Astrocyte (in vitro differentiated cells and primary cell): ENCODE data around the gene PCSK1N. TPM values are rescaled to one million over a fixed set of nuclear protein-coding genes. Genes with fewer than 3 reads are reported as not detected.

ENCODE experiments used
- DNase-seq: peaks from one replicate; pipeline ENCODE4 v3.0.0-alpha.2; 2010; ENCODE audit warnings: low read depth
- FAIRE-seq: peaks from 2 replicates; lab custom pipeline; 2011; peaks lifted over from hg19 to GRCh38; lab: Jason Lieb, UNC
- H2AFZ ChIP-seq: 2 replicates; pipeline ENCODE4 v1.6.0; 2012; ENCODE audit warnings: low read depth, low read length, inconsistent platforms
- H3K27ac ChIP-seq: 2 replicates; pipeline ENCODE4 v1.5.1; 2011; ENCODE audit warnings: low read depth, low read length, inconsistent platforms
- H3K27me3 ChIP-seq: 2 replicates; pipeline ENCODE4 v1.6.0; 2011; ENCODE audit warnings: low read length, inconsistent platforms; ENCODE audit not compliant: insufficient read depth
- H3K36me3 ChIP-seq: 2 replicates; pipeline ENCODE4 v1.5.1; 2011; ENCODE audit warnings: low read length, inconsistent platforms; ENCODE audit not compliant: insufficient read depth
- H3K4me1 ChIP-seq: 2 replicates; pipeline ENCODE4 v1.5.1; 2011; ENCODE audit warnings: low read length, inconsistent platforms; ENCODE audit not compliant: insufficient read depth
- H3K4me2 ChIP-seq: 2 replicates; pipeline ENCODE4 v1.6.0; 2012; ENCODE audit warnings: low read length, inconsistent platforms
- H3K4me3 ChIP-seq: 2 replicates; pipeline ENCODE4 v1.5.1; 2011; ENCODE audit warnings: low read depth, mild to moderate bottlenecking, low read length, inconsistent platforms; ENCODE audit not compliant: insufficient read depth
- H3K79me2 ChIP-seq: 2 replicates; pipeline ENCODE4 v1.6.0; 2012; ENCODE audit warnings: mild to moderate bottlenecking, low read length, inconsistent platforms; ENCODE audit not compliant: insufficient read depth
- H3K9ac ChIP-seq: 2 replicates; pipeline ENCODE4 v1.6.0; 2012; ENCODE audit warnings: mild to moderate bottlenecking, low read length, inconsistent platforms
- H3K9me3 ChIP-seq: 2 replicates; pipeline ENCODE4 v1.5.1; 2012; ENCODE audit warnings: low read depth, mild to moderate bottlenecking, low read length, inconsistent platforms; ENCODE audit not compliant: insufficient read depth
- H4K20me1 ChIP-seq: 2 replicates; pipeline ENCODE4 v1.6.0; 2012; ENCODE audit warnings: low read length, inconsistent platforms; ENCODE audit not compliant: insufficient read depth
- H3K27ac Mint-ChIP-seq: one replicate; pipeline ENCODE4 v1.8.0; 2021; ENCODE audit warnings: mild to moderate bottlenecking, mixed read lengths; ENCODE audit not compliant: unreplicated experiment
- H3K27me3 Mint-ChIP-seq: one replicate; pipeline ENCODE4 v1.8.0; 2021; ENCODE audit warnings: low read depth, mixed read lengths; ENCODE audit not compliant: unreplicated experiment
- H3K36me3 Mint-ChIP-seq: one replicate; pipeline ENCODE4 v1.8.0; 2021; ENCODE audit warnings: low read depth, mixed read lengths; ENCODE audit not compliant: unreplicated experiment
- H3K4me1 Mint-ChIP-seq: one replicate; pipeline ENCODE4 v1.8.0; 2021; ENCODE audit warnings: low read depth, mixed read lengths; ENCODE audit not compliant: unreplicated experiment
- H3K4me3 Mint-ChIP-seq: one replicate; pipeline ENCODE4 v1.8.0; 2021; ENCODE audit warnings: mild to moderate bottlenecking, moderate library complexity, mixed read lengths; ENCODE audit not compliant: unreplicated experiment
- H3K9me3 Mint-ChIP-seq: one replicate; pipeline ENCODE4 v1.8.0; 2021; ENCODE audit warnings: mild to moderate bottlenecking, mixed read lengths; ENCODE audit not compliant: unreplicated experiment
- CTCF ChIP-seq: IDR thresholded peaks from 2 replicates; pipeline ENCODE4 v1.5.1; 2011; ENCODE audit warnings: low read depth, mild to moderate bottlenecking, inconsistent platforms, low read length, moderate library complexity; ENCODE audit not compliant: insufficient read depth
- EZH2 ChIP-seq: IDR thresholded peaks from 2 replicates; pipeline ENCODE4 v1.6.1; 2012; ENCODE audit warnings: mild to moderate bottlenecking, low read length, inconsistent platforms; ENCODE audit not compliant: insufficient read depth
- total RNA-seq: library from RNA; stranded (reverse); gene quantifications from 2 replicates; pipeline ENCODE4 v1.2.1, GENCODE V29; 2021

Gene PCSK1N
- total RNA-seq, 1 donor from 2014 or later = 62.0 TPM

GRCh38 chrX:48786341-48786800 lies 49.0 kb downstream of the PCSK1N start, which contains the start of gene GATA1:
Gene GATA1 (plus strand): TSS chrX:48786590. CDS start chrX:48791110, 4,520 bp downstream.
- H3K9me3 Mint-ChIP-seq = no peaks in the 10 kb centered on the region
- Histone ChIP-seq H3K79me2 (no peaks in the 10 kb centered on the region), H3K9me3 (no peaks in the 10 kb centered on the region), H3K27ac (no peak within 1 kb of the TSS), H4K20me1 (no peaks in the 10 kb centered on the region), H3K9ac (no peak within 1 kb of the TSS), H3K4me2 (no peak within 1 kb of the TSS), H2AFZ (no peak within 1 kb of the TSS), H3K4me1 (no peaks in the 10 kb centered on the region), H3K36me3 (no peaks in the 10 kb centered on the region), H3K4me3 (no peak within 1 kb of the TSS), H3K27me3 (peaks cover 3% of the 10 kb centered on the region)
- no peak within 1 kb of the TSS for H3K27ac Mint-ChIP-seq
- no peaks in the 10 kb centered on the region for H3K4me1 Mint-ChIP-seq
- no peaks in the 10 kb centered on the region for H3K36me3 Mint-ChIP-seq
- no peak for TF ChIP-seq CTCF
- TF ChIP-seq EZH2 = no peak
- DNase-seq (no peak), FAIRE-seq (no peak)
- peaks cover 25% of the 10 kb centered on the region for H3K27me3 Mint-ChIP-seq
- no peak within 1 kb of the TSS for H3K4me3 Mint-ChIP-seq

GRCh38 chrX:48785540-48786214 lies 49.7 kb downstream of the PCSK1N start:
- H3K4me2 ChIP-seq = no peak overlapping the region
- Mint-ChIP-seq H3K4me3 (no peak overlapping the region), H3K4me1 (no peaks in the 10 kb centered on the region), H3K27ac (no peak overlapping the region), H3K36me3 (no peaks in the 10 kb centered on the region), H3K9me3 (no peaks in the 10 kb centered on the region), H3K27me3 (peaks cover 25% of the 10 kb centered on the region)
- no peaks in the 10 kb centered on the region for H3K9me3 ChIP-seq
- no peaks in the 10 kb centered on the region for H3K79me2 ChIP-seq
- no peak for DNase-seq
- no peak overlapping the region for H3K9ac ChIP-seq
- H3K4me1 ChIP-seq = no peaks in the 10 kb centered on the region
- TF ChIP-seq CTCF = no peak
- no peak for TF ChIP-seq EZH2
- H3K27ac ChIP-seq = no peak overlapping the region
- peaks cover 3% of the 10 kb centered on the region for H3K27me3 ChIP-seq
- no peaks in the 10 kb centered on the region for H3K36me3 ChIP-seq
- H3K4me3 ChIP-seq = no peak overlapping the region
- H2AFZ ChIP-seq = no peak overlapping the region
- FAIRE-seq = no peak
- H4K20me1 ChIP-seq = no peaks in the 10 kb centered on the region

GRCh38 chrX:48785186-48785539 lies 50.2 kb downstream of the PCSK1N start:
- H3K27ac ChIP-seq = no peak overlapping the region
- DNase-seq (no peak), FAIRE-seq (no peak)
- TF ChIP-seq EZH2 = no peak
- TF ChIP-seq CTCF = no peak
- no peak overlapping the region for H3K4me3 Mint-ChIP-seq
- H3K36me3 ChIP-seq = no peaks in the 10 kb centered on the region
- no peak overlapping the region for H3K4me2 ChIP-seq
- H3K4me1 ChIP-seq = no peaks in the 10 kb centered on the region
- H3K27me3 Mint-ChIP-seq = peaks cover 22% of the 10 kb centered on the region
- no peak overlapping the region for H2AFZ ChIP-seq
- no peaks in the 10 kb centered on the region for H3K4me1 Mint-ChIP-seq
- no peak overlapping the region for H3K9ac ChIP-seq
- no peaks in the 10 kb centered on the region for H3K9me3 ChIP-seq
- H3K27me3 ChIP-seq = peaks cover 3% of the 10 kb centered on the region
- no peaks in the 10 kb centered on the region for H3K79me2 ChIP-seq
- H3K36me3 Mint-ChIP-seq = no peaks in the 10 kb centered on the region
- no peaks in the 10 kb centered on the region for H3K9me3 Mint-ChIP-seq
- no peaks in the 10 kb centered on the region for H4K20me1 ChIP-seq
- H3K27ac Mint-ChIP-seq = no peak overlapping the region
- H3K4me3 ChIP-seq = no peak overlapping the region
